GM18868 (cell line): ENCODE data around the gene BBX.

ENCODE experiments used
- ATAC-seq: cut with Tn5 transposase; IDR thresholded peaks from one replicate; pipeline ENCODE4 v1.9.1; 2021; ENCODE audit warnings: mild to moderate bottlenecking, moderate library complexity; ENCODE audit not compliant: unreplicated experiment

Gene BBX

DNA sequence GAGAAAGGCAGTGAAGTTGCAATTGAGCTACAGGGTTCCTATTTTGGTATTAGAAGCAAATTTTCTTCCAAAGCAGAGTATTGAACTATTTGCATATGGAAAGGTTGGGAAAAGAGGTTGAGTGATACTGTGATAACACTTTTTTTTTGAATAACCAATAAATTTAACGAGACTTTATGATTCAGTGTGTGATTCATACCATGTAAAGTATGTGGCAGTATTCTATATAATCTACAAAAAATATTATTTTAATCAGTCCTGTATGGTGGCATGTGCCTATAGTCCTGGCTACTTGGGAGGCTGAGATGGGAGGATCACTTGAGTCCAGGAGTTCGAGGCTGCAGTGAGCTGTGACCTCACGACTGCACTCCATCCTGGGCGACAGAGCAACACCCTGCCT lies 206.9 kb downstream of the BBX start:
- no peak for ATAC-seq

DNA sequence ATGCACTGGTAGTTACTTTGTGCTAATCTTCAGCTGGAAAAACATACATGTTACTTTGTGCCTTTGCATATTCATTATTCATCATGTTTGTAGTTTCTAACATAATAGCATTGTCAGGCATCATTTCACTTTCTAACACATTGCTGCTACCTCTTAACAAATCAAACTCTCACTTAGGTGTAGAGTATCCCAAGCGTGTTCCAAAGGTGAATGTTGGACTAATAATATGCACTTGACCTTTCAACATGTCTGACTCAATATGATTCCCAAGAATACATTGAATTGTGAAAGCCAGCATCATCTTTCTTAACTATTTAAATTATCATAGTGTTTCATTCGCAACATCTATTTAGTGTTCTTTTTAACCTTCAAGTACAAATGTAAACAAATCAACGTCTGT lies 211.6 kb downstream of the BBX start:
- no peak for ATAC-seq

DNA sequence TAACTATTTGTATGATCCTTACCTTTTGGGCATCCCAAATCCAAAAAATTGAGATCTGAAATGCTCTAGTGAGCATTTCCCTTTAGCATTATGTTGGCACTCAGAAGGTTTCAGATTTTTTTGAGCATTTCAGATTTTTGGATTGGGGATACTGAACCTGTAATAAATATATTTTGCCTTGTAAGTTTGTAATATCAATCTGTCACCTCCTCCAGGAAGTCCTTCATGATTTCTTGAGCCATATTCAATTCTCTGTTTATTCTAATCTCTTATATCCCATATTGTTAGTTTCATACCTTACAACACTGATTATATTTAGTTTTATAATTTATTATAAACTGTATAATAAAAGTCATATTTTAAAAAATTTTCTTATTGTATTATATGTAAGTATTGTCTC lies 215.2 kb downstream of the BBX start:
- no peak for ATAC-seq

DNA sequence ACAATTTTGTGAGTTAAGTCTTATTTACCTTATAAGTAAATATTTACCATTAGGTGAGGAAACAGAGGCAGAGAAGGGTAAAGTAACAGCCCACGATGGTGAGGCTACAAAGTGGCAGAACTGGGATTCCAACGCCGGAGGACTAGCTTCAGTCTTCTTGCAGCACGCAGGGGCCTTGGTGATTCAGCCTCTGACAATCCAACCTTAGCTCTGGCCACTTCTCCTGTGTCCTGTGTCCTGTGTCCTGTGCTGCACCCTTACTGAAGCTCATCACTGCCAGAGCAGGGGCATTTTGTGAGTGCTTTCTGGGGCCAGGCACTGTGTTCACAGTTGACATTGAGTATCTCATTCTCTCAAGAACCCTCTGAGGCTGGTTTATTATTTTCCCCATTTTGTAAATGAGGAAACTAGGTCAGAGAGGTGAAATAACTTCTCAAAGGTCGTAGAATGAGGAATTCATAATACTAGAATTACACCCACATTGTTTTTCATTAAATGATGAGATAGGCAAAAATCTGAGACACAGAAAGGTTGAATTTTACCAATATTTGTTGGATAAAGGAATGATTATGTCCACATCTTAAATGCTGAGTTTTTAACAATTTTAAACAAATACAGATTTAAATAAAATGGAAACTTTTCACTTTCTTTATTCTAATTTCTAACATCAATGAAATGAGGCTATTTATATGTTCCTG lies 215.9 kb downstream of the BBX start:
- ATAC-seq = no peak

DNA sequence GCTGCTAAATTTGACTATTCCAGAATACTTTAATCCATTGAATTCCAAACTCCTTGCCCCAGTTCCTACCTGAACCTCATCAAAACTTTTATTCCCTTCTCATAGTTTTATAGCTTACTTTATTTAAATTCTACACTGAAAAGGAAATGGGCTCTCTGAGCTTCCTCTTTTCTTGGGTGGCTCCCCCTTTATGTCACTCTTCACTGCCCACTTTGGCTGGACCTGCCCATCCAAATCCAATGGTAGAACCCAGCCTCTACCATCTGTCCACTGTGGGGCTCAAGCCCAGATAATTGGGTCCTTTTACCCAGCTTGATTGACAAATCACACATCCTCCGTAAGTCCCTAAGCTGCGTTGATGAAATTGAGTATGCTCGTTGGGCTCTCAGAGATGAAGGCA lies 216.5 kb downstream of the BBX start:
- ATAC-seq = no peak

DNA sequence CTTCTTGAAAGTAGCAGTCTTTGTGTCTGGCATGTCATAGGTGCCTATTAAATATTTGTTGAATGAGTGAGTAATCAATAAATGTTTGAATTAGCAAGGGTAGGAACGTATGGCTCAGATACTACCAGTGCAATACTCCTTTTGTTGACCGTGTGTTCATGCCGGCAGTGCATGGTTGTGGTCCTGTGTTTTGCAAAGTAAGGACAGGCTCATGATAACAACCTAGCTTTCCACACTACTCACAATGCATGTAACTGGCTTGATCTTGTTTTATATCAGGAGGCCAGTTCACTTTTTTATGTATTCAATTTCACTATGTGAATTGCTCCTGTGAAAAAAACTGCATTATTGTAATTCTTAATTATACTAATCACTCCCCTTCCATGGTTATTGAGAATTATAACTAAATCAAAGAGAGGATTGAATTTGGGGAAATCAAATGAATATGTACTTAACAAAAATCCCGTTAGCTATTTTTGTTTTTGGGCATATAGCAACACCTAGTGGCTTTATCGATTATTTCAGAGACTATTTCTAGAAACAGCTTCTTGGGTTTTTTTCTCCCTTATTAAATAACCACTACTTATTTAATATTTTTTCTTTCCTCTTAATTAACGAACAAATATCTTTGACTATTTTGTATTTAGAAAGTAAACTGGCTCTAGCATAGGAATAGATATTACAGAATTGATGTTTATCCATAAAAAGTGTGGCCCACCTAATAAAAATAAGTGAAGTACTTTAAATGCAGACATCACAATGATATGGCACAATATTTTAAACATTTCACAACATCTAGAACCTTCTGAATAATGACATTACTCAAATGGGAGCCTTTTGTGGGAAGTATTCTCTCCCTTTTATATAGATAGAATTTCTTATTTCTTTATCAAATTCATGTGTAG lies 218.5 kb downstream of the BBX start:
- no peak for ATAC-seq

DNA sequence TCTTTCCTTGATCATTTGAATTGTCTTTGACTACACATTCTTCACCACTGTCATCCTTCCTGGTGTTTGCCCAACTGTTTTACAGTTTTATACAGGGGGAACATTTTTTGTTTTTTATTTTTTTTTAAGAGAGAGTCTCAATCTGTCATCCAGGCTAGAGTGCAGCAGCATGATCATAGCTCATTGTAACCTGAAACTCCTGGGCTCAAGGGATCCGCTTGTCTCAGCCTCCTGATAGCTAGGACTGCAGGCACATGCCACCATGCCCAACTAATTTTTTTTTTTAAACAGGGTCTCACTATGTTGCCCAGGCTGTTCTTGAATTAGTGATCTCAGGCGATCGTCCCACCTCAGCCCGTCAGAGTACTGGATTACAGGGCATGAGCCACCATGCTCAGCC lies 222.6 kb downstream of the BBX start:
- no peak for ATAC-seq

DNA sequence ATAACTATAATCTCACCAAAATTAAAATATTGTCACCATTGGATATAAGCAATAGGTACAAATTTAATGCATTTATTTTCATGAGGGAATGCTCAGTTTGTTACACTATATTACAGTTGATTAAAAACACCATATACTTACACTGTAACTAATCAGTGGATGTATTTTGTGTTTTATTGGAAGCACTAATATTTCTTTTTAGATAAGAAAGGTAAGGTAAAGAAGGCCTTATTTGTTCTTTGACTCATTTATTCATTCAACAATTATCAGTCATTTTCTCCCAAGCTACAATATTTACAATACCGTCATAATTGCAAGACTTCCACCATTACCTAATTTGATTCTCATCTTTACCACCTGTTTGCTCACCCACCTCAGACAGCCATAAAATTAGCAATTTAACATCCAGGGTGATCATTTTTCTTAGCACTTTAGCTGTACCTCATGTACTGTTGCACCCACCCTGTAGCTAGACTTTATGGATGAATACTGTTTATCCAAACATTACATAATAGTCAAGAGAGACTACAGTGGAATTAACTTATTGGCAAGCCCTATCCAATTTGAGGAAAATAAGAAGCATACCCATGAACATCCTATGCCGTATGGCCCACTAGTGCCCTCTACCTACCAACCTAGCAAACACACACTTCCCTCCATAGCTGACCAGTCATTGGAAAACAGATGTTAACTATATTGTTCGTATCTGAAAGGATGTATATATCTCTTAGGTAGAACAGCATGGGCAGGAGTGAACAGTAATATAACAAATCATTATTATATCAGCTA lies 229.6 kb downstream of the BBX start:
- ATAC-seq = no peak

DNA sequence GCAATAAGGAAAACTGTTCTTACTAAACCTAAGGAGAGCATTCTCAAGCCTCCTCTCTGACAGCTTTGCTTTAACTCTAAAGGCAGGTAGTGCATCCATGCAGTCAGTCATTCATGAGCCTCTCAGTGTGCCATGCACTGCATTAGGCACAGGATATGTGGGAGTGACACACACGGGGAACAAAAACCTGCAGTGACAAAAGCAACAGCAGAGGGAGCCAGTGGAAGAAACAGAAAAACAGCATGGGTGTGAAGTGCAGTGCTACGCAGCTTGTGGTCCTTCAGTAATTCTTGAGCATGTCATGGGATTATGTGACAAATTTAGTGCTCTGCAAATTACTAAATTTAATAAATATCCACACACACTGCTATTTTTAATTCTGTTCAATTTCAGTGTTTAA lies 230.7 kb downstream of the BBX start:
- peak; percentile 92 for ATAC-seq

DNA sequence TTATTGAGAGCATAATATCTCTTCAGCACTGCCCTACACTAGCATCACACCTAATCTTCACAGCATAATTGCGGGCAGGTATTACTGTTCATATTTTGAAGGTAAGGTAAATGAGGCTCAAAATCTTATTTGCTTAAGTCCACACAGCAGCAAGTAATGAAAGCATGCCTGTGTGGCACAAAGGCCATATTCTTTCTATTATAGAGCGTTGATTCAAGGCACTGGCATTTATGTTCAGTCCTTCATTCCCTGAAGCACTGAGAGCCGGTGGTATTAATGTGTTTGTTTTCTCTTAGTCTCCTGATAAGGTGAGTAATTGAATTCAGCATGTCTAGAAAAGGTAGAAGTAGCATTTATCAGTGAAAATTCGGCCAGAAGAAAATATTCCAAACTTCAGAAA lies 231.2 kb downstream of the BBX start:
- no peak for ATAC-seq

DNA sequence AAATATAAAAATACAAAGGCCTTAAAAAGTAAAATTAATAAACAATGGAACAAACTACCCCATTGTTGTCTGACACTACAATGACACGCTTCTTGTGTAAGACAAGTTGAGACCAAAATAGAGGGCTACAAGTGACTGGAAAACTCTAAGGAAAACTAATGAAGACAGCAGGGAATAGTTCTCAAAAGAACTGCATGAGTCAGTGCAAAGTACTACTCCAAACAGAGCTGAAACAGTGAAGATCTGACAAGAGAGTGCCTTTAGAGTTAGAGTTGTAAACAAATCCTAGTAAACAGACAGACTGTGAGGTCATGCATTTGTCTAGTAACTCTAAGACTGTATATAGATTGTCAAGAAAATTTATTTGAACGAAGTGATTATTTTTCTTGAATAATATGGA lies 233.9 kb downstream of the BBX start:
- ATAC-seq = no peak

DNA sequence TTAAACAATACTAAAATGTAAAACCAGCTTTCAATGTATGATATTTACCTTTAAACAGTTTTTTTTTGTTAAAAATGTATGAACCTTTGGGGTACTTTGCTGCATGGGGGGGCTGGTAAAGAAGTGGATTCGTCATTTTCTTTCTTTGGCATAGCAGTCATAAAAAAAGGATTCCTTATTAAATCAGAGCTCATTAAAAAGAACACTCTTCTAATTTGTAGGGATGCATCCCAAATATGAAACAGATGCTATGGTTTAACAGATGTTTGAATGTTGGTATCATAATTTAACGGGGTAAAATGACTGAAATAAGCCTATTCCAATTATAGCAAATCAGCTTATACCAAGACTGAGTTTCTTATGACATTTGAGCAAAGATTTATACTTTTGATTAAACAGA lies 234.4 kb downstream of the BBX start:
- no peak for ATAC-seq

DNA sequence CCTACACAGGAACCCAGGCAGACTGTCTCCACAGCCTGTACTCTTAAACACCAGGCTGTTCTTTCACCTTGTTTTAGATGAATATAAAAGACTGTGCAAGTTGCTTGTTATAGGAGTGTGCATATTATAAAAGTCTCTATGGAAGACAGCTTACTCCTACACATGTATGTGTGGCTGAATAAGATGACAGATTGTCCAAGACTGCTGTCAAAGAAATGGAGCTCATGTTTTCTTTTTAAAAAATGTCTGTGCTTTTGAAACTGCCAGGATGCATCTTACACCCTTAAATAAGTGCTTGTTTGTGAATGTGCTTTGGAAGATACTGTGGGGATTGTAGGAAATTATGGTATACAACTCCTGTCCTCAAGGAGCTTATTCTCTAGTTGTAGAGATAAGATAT lies 237.4 kb downstream of the BBX start:
- ATAC-seq = no peak

DNA sequence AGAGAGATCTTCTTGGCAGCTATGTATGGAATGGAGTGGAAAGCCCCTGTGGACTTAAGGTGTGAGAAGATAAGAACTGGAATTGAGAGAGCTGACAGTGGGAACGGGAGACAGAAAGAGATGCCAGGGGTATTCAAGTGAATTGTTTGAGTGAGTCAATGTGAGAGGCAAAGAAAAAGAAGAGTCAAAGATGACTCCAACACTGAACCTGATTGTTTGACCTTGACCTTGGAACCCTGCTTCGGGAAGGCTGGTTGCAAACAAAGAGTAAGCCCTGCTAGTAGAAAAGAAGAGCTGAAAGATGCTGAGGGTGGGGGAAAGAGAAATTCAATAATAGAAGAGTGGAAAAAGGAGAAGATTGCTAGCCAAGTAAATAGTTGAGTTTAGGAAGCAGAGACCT lies 238.6 kb downstream of the BBX start:
- ATAC-seq = no peak

DNA sequence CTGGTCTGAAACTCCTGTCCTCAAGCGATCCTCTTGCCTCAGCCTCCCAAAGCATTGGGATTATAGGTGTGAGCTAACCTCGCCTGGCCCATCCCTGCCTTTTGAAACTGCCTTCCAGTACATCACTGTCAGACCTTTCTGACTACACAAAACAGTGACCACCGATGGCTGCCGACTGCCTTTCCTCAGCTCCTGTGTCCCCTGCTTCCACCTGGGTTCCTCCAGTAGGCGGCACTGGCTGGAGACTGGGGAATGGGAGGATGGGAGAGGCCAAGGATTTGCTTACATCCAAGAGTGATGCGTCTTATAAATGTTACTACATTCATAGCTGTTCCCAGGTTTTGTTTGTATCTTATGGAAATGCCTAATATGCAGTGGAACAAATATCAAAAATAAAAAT lies 242.8 kb downstream of the BBX start:
- ATAC-seq = no peak

DNA sequence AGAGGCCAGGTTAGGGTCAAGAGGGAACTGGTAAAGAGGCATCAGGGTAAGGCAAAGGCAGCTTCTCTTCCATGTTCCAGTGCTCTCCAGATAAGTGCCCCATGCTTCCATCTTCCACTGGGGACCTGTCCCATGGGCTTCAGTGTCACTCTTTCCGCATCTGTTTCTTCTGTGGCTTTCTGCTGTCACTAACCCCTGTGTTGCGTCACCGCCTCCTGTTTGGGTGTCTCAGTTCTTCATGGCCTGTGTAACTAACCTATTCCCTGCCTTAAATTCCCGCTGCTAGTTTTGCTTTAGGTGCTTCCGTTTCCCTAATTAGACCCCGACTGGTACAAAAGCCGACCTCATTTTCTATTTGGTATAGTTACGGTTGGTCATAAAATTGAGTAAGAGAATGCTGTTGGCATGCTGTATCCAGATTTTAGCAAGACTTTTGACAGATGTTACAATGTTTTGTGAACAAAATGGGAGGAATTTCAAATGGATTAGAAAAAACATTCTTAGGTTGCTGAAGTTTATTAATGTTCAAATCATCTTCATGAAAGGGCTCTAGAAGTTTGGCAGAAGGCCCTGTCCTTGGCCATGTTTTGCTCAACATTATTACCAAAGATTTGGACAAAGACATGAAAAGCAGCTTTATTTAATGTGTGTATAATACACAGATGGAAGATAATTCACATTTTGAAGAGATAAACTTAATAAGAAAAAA lies 245.3 kb downstream of the BBX start:
- no peak for ATAC-seq

DNA sequence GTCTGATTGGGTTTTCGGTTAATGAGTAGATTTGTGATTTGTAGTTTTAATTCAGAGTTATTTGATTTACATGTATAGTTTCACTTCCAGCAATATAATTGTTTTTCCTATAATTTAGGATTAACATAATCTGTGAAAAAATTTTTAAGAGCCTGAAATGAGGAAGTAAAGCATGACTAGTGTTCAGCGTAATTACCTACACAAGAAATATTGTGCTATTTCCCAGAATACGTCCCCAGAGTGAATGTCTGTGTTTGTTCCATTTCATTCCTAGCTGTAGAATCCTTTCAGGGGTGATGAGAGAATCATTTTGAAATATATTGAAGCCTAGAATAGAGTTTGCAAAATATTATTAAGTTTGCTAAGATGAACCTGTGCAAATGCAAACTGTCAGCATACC lies 247.1 kb downstream of the BBX start:
- no peak for ATAC-seq

DNA sequence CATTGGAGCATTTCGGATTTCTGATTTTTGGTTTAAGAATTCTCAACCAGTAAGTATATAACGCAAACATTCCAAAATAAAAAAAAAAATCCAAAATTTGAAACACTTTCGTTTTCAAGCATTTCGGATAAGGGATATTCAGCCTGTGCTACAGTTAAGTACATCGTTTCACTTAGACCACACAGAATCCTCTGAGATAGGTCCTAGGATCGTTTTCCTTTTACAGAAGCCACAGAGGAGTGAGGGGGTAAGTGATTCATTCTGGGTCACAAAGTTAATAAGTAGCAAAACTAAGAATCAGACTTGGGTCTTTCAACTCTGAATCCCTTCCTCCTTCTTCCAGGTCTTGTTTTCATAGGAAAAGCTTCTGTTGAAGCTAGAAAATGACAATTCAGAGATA lies 249.3 kb downstream of the BBX start:
- no peak for ATAC-seq

DNA sequence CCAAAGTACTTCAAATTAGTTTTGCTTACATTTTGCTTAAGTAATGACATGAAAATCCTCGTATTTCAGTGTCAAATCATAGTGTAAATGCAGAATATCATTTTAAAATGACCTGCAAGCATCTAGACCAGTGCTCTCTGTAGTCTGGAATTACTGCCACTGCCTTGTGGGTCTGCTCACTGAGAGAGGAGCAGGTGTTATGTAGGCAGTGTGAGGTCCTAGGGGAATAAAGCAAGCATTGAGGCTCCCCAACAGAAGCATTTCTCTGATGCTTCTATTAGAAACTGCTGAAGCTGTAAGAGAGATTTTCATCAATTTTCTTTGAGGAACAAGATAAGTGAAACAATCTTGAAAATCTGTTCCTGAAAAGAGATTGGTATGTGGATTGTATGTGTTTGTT lies 253.2 kb downstream of the BBX start:
- ATAC-seq = peak; percentile 57

DNA sequence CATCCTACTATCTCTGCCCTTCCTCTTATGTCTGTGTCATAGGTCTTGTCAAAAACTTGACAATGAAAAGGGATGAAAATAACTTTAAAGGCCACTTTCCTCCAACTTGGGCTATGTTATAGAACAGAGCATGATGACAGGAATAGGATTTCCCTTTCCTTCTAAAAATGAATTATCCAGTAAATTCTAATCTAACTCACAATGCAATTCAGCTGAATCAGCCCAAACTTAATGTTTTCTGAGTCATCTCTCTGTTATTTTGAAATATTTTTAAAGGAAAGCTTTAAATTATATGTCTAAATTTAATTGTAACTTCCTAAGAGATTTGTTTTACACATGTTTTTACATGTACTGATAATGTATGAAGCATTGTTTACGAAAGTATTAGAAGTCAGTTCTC lies 258.5 kb downstream of the BBX start:
- no peak for ATAC-seq

DNA sequence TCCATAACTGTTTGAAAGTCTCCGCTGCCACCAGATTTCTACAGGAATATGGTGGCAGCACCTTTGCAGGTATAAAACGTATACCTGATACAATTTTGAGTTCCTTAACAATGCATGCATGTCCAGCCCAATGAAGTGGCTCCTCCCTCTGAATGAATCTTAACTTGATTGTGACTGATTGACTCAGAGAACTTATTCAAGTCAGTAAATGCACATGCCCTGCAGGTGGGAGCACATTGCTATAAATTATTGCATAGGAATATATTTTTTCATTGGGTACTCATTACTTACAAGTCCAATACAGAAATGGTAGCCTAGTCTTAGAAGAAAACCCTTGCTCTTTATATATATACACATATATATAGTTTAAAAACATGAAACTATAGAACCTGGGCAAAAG lies 259.3 kb downstream of the BBX start:
- no peak for ATAC-seq
